ENCODE measurements around the gene WWC2. TPM values are rescaled to one million over a fixed set of nuclear protein-coding genes. Genes with fewer than 3 reads are reported as not detected.

WWC2 gene
- total and polyA plus RNA-seq, 2 donors (not counting 3 experiments of a cell fraction or from before 2014, with no cell fraction given), result 12.9 to 52.2 TPM

DNA sequence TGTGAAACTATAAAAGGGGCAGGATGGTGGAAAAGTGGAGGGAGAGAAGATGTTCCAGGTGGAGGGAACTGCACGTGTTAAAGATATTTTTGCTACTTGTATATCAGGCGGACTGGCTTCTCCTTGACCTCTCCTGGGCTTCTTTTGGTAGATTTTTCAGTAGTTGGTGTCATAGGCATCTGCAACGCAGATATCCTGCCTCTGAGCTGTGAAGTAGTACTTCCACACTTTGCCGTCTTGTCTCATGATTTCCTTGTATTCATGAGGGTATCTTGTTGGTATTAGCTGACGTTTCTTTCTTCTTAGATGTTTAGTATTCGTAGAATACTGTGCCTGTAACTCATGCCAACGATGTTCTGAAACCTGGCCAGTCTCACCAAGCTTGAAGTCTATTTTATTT is 81.0 kb downstream of the WWC2 start:
- ChIA-PET CTCF (interaction anchor here (0.7 kb wide), 1 partner anchor 22 kb away, joined by 4 read pairs; no protein-coding TSS in a partner anchor), POLR2A (interaction anchor here (1.0 kb wide), 1 partner anchor 10 kb away, joined by 3 read pairs; no protein-coding TSS in a partner anchor)
- Histone ChIP-seq H3K4me3 (replicated peaks in 1 of 3; ENCODE audit: insufficient read depth in 1 of 3, low read depth in 1 of 3, low read length in 3 of 3) (no peak overlapping the region), H2AFZ (ENCODE audit: low read depth, low read length) (no peak overlapping the region), H4K20me1 (replicated peaks; ENCODE audit: control insufficient read depth, extremely low read depth, insufficient read depth, low read length) (no peaks in the 10 kb centered on the region), H3K36me3 (ENCODE audit: control insufficient read depth in 2 of 2, extremely low read depth in 1 of 2, insufficient read depth in 2 of 2, low read length in 2 of 2) (no peaks in the 10 kb centered on the region), H3K4me1 (ENCODE audit: control insufficient read depth, extremely low read depth, insufficient read depth, low read length) (peaks cover 27% of the 10 kb centered on the region), H3K27ac (ENCODE audit: insufficient read depth, low read depth, low read length) (no peak overlapping the region), H3K79me2 (ENCODE audit: control insufficient read depth, insufficient read depth, low read length) (peaks cover 39% of the 10 kb centered on the region), H3K27me3 (ENCODE audit: control insufficient read depth in 2 of 2, insufficient read depth in 2 of 2, low read length in 2 of 2) (no peaks in the 10 kb centered on the region), H3K9me3 (replicated peaks; ENCODE audit: control insufficient read depth, insufficient read depth, low read length) (no peaks in the 10 kb centered on the region), H3K9me1 (replicated peaks; ENCODE audit: control insufficient read depth, extremely low read depth, insufficient read depth, low read length) (no peaks in the 10 kb centered on the region), H3K4me2 (ENCODE audit: insufficient read depth, low read length) (no peak overlapping the region), H3K9ac (replicated peaks; ENCODE audit: extremely low read depth, insufficient read depth, low read length) (no peak overlapping the region)
- TF ChIP-seq GATA2 (IDR thresholded peaks at IDR 0.05; ENCODE audit: insufficient read depth, insufficient read length, low read depth, low read length) (no peak), POLR2AphosphoS5 (IDR thresholded peaks at IDR 0.05; ENCODE audit: insufficient read depth, low read depth, low read length) (no peak), JUN (IDR thresholded peaks at IDR 0.05; ENCODE audit: borderline replicate concordance, insufficient read depth, insufficient read length, low read depth) (no peak), EZH2 (IDR thresholded peaks at IDR 0.05; ENCODE audit: borderline replicate concordance, low read depth, low read length, severe bottlenecking) (no peak), FOS (IDR thresholded peaks at IDR 0.05; ENCODE audit: borderline replicate concordance, insufficient read depth, low read length) (no peak), MYC (IDR thresholded peaks at IDR 0.05; ENCODE audit: low read depth, low read length) (no peak), POLR2A (IDR thresholded peaks at IDR 0.05; ENCODE audit: low read depth, low read length) (no peak)
- TF ChIP-seq, protein P1, sequence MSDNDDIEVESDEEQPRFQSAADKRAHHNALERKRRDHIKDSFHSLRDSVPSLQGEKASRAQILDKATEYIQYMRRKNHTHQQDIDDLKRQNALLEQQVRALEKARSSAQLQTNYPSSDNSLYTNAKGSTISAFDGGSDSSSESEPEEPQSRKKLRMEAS (IDR thresholded peaks at IDR 0.05; ENCODE audit: insufficient read depth, insufficient read length), result no peak
- TF ChIP-seq, protein P2, sequence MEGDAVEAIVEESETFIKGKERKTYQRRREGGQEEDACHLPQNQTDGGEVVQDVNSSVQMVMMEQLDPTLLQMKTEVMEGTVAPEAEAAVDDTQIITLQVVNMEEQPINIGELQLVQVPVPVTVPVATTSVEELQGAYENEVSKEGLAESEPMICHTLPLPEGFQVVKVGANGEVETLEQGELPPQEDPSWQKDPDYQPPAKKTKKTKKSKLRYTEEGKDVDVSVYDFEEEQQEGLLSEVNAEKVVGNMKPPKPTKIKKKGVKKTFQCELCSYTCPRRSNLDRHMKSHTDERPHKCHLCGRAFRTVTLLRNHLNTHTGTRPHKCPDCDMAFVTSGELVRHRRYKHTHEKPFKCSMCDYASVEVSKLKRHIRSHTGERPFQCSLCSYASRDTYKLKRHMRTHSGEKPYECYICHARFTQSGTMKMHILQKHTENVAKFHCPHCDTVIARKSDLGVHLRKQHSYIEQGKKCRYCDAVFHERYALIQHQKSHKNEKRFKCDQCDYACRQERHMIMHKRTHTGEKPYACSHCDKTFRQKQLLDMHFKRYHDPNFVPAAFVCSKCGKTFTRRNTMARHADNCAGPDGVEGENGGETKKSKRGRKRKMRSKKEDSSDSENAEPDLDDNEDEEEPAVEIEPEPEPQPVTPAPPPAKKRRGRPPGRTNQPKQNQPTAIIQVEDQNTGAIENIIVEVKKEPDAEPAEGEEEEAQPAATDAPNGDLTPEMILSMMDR (IDR thresholded peaks at IDR 0.05; ENCODE audit: extremely low read depth in 1 of 2, insufficient read depth in 1 of 2, low read depth in 1 of 2, low read length in 2 of 2), result no peak
- FAIRE-seq, result no peak
- dilution Hi-C loops (cut with MboI; ENCODE audit: extremely low pct_ligation_motif_present, low sequenced_read_pairs), result no loop called here
- DNase-seq (ENCODE audit: low read depth, low spot score), result no peak
- no TSS peak for BruUV-seq (replicated peaks)
- intact Hi-C loops (cut with micrococcal nuclease), result no loop called here

All from endothelial cell of umbilical vein (primary cell).